Upper lobe of left lung (tissue), 6 donors: ENCODE results near the gene PSME4. TPM values are rescaled to one million over a fixed set of nuclear protein-coding genes. Genes with fewer than 3 reads are reported as not detected.

Source experiments
- ATAC-seq, 2 donors: fragments of 200-7000 bp; cut with Tn5 transposase; one replicate each; pipeline ENCODE4 v1.9.1; 2022; ENCODE audit warnings: mild to moderate bottlenecking in 2 of 2, moderate library complexity in 2 of 2; ENCODE audit not compliant: low FRiP score in 2 of 2
- DNase-seq, 2 donors: peaks; one replicate each; pipeline ENCODE4 v3.0.0-alpha.2; 2019 to 2020
- H3K27ac ChIP-seq, 4 donors: fragments of 200-600 bp; sonication (generic); one replicate each; pipeline ENCODE4 v1.5.1; 2016 to 2019
- H3K27me3 ChIP-seq, 4 donors: fragments of 200-600 bp; sonication (generic); one replicate each; pipeline ENCODE4 v1.5.1; 2017 to 2019
- H3K36me3 ChIP-seq, 4 donors: fragments of 200-600 bp; sonication (generic); one replicate each; pipeline ENCODE4 v1.5.1; 2016 to 2019
- H3K4me1 ChIP-seq, 4 donors: fragments of 200-600 bp; sonication (generic); one replicate each; pipeline ENCODE4 v1.5.1; 2018 to 2019
- H3K4me3 ChIP-seq, 4 donors: fragments of 200-600 bp; sonication (generic); one replicate each; pipeline ENCODE4 v1.5.1; 2017 to 2019; ENCODE audit warnings: mild to moderate bottlenecking in 2 of 4, moderate library complexity in 1 of 4
- H3K9me3 ChIP-seq, 4 donors: fragments of 200-600 bp; sonication (generic); one replicate each; pipeline ENCODE4 v1.5.1; 2018 to 2019
- EP300 ChIP-seq, 4 donors: sonication (generic); formaldehyde crosslinking; IDR thresholded peaks; one replicate each; pipeline ENCODE4 v1.5.1; 2017; ENCODE audit warnings: antibody characterized with exemption in 4 of 4, control low read depth in 2 of 4
- POLR2A ChIP-seq, 4 donors: fragments of 450-650 bp; IDR thresholded peaks; one replicate each; pipeline ENCODE4 v1.5.1; 2016 to 2017; ENCODE audit warnings: antibody characterized with exemption in 4 of 4, mild to moderate bottlenecking in 2 of 4
- POLR2AphosphoS5 ChIP-seq, 2 donors: sonication (generic); formaldehyde crosslinking; IDR thresholded peaks; one replicate each; pipeline ENCODE4 v1.5.1; 2017; ENCODE audit warnings: antibody characterized with exemption in 2 of 2
- WGBS, 2 donors: methylation state at CpG; one replicate each; pipeline ENCODE4 v1.1.5; 2017 to 2018; 5-methylcytosine and 5-hydroxymethylcytosine counted together
- total RNA-seq, 6 donors: library from RNA; depleted of rRNA in 4 of 6; stranded (reverse); fragments of >200 nt in 4 of 6; gene quantifications; one replicate each; pipeline versions ENCODE4 v1.1.0 to v1.2.1, GENCODE V29; 2016 to 2021
- TF ChIP-seq, protein P1 (sequence below), 6 experiments: fragments of 450-650 bp in 4 of 6; fragments of 200-600 bp in 2 of 6; sonication (generic) in 2 of 6; IDR thresholded peaks; one replicate each; pipeline ENCODE4 v1.5.1; 2016 to 2019; ENCODE audit warnings: antibody characterized with exemption in 6 of 6
- donor health status: DM: no; HTN: no; CAD: no; lungs with moderate emphysema.
- donor health status: DM: no; HTN: yes; CAD: no; lungs with severe emphysema.

PSME4 gene
- total RNA-seq, 6 donors from 2014 or later: 39.3 to 80.7 (median 65.1) TPM

DNA sequence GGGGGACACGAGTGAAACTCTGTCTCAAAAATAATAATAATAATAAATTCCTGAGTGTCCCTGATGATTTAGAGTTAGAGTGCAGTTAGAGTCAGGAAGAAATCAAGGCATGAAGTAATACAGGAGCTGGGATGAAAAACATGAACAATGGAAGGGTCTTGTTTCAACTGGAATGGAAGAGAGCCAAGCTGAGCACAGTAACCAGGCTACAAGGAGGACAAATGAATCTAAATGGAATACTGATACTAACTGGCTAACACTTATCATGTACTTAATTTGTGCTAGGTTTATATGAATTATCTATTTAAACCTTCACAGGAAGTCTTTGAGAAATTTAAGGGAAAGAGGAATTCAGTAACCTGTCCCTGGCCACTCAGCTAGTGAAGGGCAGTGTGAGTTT lies 38.8 kb upstream of the PSME4 start:
- TF ChIP-seq POLR2A (IDR thresholded peaks at IDR 0.05) (no peak), POLR2AphosphoS5 (IDR thresholded peaks at IDR 0.05) (no peak), EP300 (IDR thresholded peaks at IDR 0.05) (no peak)
- TF ChIP-seq, protein P1, sequence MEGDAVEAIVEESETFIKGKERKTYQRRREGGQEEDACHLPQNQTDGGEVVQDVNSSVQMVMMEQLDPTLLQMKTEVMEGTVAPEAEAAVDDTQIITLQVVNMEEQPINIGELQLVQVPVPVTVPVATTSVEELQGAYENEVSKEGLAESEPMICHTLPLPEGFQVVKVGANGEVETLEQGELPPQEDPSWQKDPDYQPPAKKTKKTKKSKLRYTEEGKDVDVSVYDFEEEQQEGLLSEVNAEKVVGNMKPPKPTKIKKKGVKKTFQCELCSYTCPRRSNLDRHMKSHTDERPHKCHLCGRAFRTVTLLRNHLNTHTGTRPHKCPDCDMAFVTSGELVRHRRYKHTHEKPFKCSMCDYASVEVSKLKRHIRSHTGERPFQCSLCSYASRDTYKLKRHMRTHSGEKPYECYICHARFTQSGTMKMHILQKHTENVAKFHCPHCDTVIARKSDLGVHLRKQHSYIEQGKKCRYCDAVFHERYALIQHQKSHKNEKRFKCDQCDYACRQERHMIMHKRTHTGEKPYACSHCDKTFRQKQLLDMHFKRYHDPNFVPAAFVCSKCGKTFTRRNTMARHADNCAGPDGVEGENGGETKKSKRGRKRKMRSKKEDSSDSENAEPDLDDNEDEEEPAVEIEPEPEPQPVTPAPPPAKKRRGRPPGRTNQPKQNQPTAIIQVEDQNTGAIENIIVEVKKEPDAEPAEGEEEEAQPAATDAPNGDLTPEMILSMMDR (IDR thresholded peaks at IDR 0.05): no peak
- Histone ChIP-seq H3K27me3 (no peaks in the 10 kb centered on the region), H3K27ac (no peak overlapping the region), H3K36me3 (no peaks in the 10 kb centered on the region), H3K4me3 (no peak overlapping the region), H3K4me1 (no peaks in the 10 kb centered on the region), H3K9me3 (no peaks in the 10 kb centered on the region)
- ATAC-seq: no peak
- no peak for DNase-seq
- WGBS, 2 donors: 77 to 82% methylated on average over 1 of the region's 1 CpG

DNA sequence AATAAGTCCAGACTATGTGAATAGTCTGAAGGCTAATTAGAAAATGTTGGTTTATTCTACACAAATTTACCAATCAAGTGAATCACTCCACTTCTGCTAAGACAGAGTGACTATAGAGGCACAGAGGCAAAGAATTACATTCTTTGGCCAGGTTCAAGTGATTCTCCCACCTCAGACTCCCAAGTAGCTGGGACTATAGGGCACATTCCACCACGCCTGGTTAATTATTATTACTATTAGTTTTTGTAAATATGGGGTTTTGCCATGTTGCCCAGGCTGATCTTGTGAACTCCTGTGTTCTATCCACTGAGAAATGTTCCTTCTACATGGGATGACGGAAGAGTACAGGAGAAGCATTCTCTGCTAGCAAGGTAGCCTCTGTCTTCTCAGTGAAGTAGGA lies 37.6 kb upstream of the PSME4 start:
- WGBS, 2 donors: 70 to 96% methylated on average over 2 of the region's 2 CpGs

DNA sequence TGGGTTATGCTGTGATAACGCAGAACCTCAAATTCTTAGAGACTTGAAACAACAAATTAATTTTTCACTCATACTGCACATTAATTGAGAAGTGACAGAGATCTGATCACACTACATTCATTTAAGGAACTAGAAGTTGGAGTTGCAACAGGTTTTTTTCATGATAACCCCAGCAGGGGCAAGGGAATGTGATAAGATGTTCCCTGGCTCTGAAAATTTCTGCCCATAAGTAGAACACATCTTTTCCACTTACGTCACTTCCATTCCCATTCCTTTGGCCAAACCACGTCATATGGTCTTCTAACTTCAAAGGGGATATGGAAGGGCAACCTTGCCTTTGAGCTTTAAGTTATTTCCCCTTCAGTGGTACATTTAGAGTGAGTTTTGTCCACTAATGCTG lies 29.7 kb upstream of the PSME4 start:
- WGBS, 2 donors: 81 to 86% methylated on average over 3 of the region's 3 CpGs
- H3K36me3 ChIP-seq: no peaks in the 10 kb centered on the region

More for the DNA sequence above, 37.6 kb upstream of the PSME4 start:
- Histone ChIP-seq H3K9me3 (no peaks in the 10 kb centered on the region), H3K4me3 (no peak overlapping the region), H3K36me3 (no peaks in the 10 kb centered on the region), H3K4me1 (no peaks in the 10 kb centered on the region), H3K27me3 (no peaks in the 10 kb centered on the region), H3K27ac (no peak overlapping the region)
- no peak for ATAC-seq
- DNase-seq: no peak
- TF ChIP-seq EP300 (IDR thresholded peaks at IDR 0.05) (no peak), POLR2A (IDR thresholded peaks at IDR 0.05) (no peak)

DNA sequence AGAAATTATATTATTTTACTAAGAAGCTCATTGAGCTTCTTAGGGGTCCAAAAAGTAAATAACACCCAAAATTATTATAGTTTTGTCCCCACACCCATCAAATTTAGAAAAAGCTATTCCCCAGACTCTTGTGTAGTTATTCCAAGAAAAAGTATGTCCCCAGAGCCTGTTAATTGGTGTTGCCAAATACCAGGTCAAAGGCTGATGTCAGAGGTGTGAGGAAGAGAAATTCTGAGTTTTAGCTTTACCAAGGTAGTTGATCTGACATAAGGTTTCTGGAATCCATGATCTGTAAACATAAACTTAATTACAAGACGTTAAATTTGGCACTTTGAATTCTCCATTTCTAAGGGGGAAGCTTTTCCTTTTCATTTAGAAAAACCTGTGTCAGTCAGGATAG lies 29.3 kb upstream of the PSME4 start:
- ATAC-seq (no peak), DNase-seq (no peak)
- TF ChIP-seq POLR2AphosphoS5 (IDR thresholded peaks at IDR 0.05) (no peak), POLR2A (IDR thresholded peaks at IDR 0.05) (no peak), EP300 (IDR thresholded peaks at IDR 0.05) (no peak)
- TF ChIP-seq, protein P1 (IDR thresholded peaks at IDR 0.05): no peak
- no peaks in the 10 kb centered on the region for H3K36me3 ChIP-seq
- no peak overlapping the region for H3K4me3 ChIP-seq
- no peak overlapping the region for H3K27ac ChIP-seq
- H3K4me1 ChIP-seq: no peaks in the 10 kb centered on the region
- no peaks in the 10 kb centered on the region for H3K27me3 ChIP-seq
- WGBS, 2 donors: 57 to 74% methylated on average over 1 of the region's 1 CpG
- H3K9me3 ChIP-seq: no peaks in the 10 kb centered on the region

More for the DNA sequence above, 29.7 kb upstream of the PSME4 start:
- Histone ChIP-seq H3K4me1 (no peaks in the 10 kb centered on the region), H3K9me3 (no peaks in the 10 kb centered on the region), H3K27ac (no peak overlapping the region), H3K27me3 (no peaks in the 10 kb centered on the region), H3K4me3 (no peak overlapping the region)
- DNase-seq (no peak), ATAC-seq (no peak)
- TF ChIP-seq POLR2AphosphoS5 (IDR thresholded peaks at IDR 0.05) (no peak), EP300 (IDR thresholded peaks at IDR 0.05) (no peak), POLR2A (IDR thresholded peaks at IDR 0.05) (no peak)
- TF ChIP-seq, protein P1 (IDR thresholded peaks at IDR 0.05): no peak

DNA sequence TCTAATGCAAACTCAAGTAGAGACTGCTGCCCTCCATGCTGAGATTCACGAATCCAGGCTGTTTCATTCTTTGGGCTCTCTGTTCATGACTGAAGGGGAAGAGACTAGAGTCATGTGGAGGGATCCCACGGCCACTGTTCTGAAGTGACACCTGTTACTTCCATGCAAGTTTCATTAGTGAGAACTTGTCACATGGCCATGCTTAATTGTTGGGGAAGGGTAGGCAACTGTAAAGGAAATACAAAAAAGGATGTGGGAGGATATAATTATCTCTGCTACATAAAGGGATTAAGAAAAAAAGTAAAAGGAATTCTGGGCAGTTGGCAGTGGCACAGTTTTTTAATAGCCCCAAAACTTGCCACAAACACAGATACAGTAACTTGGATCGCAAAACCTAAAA lies 28.0 kb upstream of the PSME4 start:
- H3K4me3 ChIP-seq: no peak overlapping the region
- ATAC-seq (no peak), DNase-seq (no peak)
- H3K27ac ChIP-seq: no peak overlapping the region
- TF ChIP-seq, protein P1 (IDR thresholded peaks at IDR 0.05): no peak
- no peak for TF ChIP-seq POLR2A (IDR thresholded peaks at IDR 0.05)
- TF ChIP-seq EP300 (IDR thresholded peaks at IDR 0.05): no peak
- no peak for TF ChIP-seq POLR2AphosphoS5 (IDR thresholded peaks at IDR 0.05)
- no peaks in the 10 kb centered on the region for H3K9me3 ChIP-seq
- H3K27me3 ChIP-seq: no peaks in the 10 kb centered on the region
- H3K36me3 ChIP-seq: no peaks in the 10 kb centered on the region
- WGBS, 2 donors: 77 to 80% methylated on average over 3 of the region's 3 CpGs
- H3K4me1 ChIP-seq: no peaks in the 10 kb centered on the region
